Stimulated activated CD4-positive, alpha-beta T cell treated with anti-CD3 and anti-CD28 coated beads, Interleukin-4, amount 100 ng/mL, for 48 hours (primary cell): ENCODE results near the gene ANKRD55.
"Not testable (repeated sequence)": the region's sequence is repeated elsewhere in the genome, so short reads cannot be mapped to it uniquely, and the experiment has no call there.

Source experiments
- DNase-seq, 2 donors: peaks; one replicate each; pipeline ENCODE4 v3.0.0-alpha.2; 2020; ENCODE audit warnings: low read depth in 2 of 2

The ANKRD55 gene

GRCh38 chr5:56144211-56144610 lies 88.9 kb downstream of the ANKRD55 start:
- DNase-seq, result no peak

GRCh38 chr5:56143373-56143714 lies 89.8 kb downstream of the ANKRD55 start:
- no peak for DNase-seq

- no peak for DNase-seq
These were observed 90.3 kb downstream of the ANKRD55 start for GRCh38 chr5:56142614-56143372.

- DNase-seq, result no peak
These were observed 90.9 kb downstream of the ANKRD55 start for GRCh38 chr5:56142233-56142613.

GRCh38 chr5:56140073-56140472 lies 93.1 kb downstream of the ANKRD55 start:
- no peak for DNase-seq

- DNase-seq, result no peak
These were observed 102.5 kb downstream of the ANKRD55 start for GRCh38 chr5:56130664-56131063.

GRCh38 chr5:56129288-56129687 lies 103.8 kb downstream of the ANKRD55 start:
- no peak for DNase-seq

- DNase-seq, result peak; percentile 28 to 29
These were observed 105.0 kb downstream of the ANKRD55 start for GRCh38 chr5:56128113-56128512.

GRCh38 chr5:56126487-56127179 lies 106.5 kb downstream of the ANKRD55 start:
- DNase-seq, result peak in 1 of 2 donors; percentile 19

- DNase-seq, result no peak
These were observed 109.4 kb downstream of the ANKRD55 start for GRCh38 chr5:56123531-56124243.

- not testable (repeated sequence) for DNase-seq
These were observed 110.7 kb downstream of the ANKRD55 start for GRCh38 chr5:56122360-56122985.

- no peak for DNase-seq
These were observed 114.1 kb downstream of the ANKRD55 start for GRCh38 chr5:56119050-56119449.

- DNase-seq, result no peak
These were observed 116.5 kb downstream of the ANKRD55 start for GRCh38 chr5:56116599-56117141.

- DNase-seq, result no peak
These were observed 117.5 kb downstream of the ANKRD55 start for GRCh38 chr5:56115589-56115988.

- DNase-seq, result no peak
These were observed 120.5 kb downstream of the ANKRD55 start for GRCh38 chr5:56112526-56113121.

- DNase-seq, result no peak
These were observed 121.7 kb downstream of the ANKRD55 start for GRCh38 chr5:56111404-56111781.

GRCh38 chr5:56110646-56111403 lies 122.3 kb downstream of the ANKRD55 start:
- DNase-seq, result no peak

- DNase-seq, result no peak
These were observed 124.9 kb downstream of the ANKRD55 start for GRCh38 chr5:56108246-56108645.

- no peak for DNase-seq
These were observed 126.3 kb downstream of the ANKRD55 start for GRCh38 chr5:56106837-56107236.

GRCh38 chr5:56105511-56106291 lies 127.4 kb downstream of the ANKRD55 start:
- no peak for DNase-seq
